GM12891 (cell line): ENCODE results near the gene FOXP4.

Experiments used
- DNase-seq: peaks from one replicate; pipeline ENCODE4 v3.0.0; 2011; ENCODE audit warnings: low spot score; ENCODE audit not compliant: insufficient read length
- FAIRE-seq: peaks from 2 replicates; lab custom pipeline; 2011; peaks lifted over from hg19 to GRCh38; lab: Jason Lieb, UNC
- PAX5 ChIP-seq: IDR thresholded peaks from 2 replicates; pipeline ENCODE4 v1.6.1; 2011; ENCODE audit warnings: low read length, moderate library complexity, mild to moderate bottlenecking; ENCODE audit not compliant: insufficient read depth, severe bottlenecking
- POLR2A ChIP-seq: IDR thresholded peaks from 2 replicates; pipeline ENCODE4 v1.6.1; 2011; ENCODE audit warnings: low read depth, low read length, control low read depth
- POLR2AphosphoS5 ChIP-seq: IDR thresholded peaks from 2 replicates; pipeline ENCODE4 v1.6.1; 2011; ENCODE audit warnings: low read depth, low read length, control low read depth
- POU2F2 ChIP-seq: IDR thresholded peaks from 2 replicates; pipeline ENCODE4 v1.6.1; 2011; ENCODE audit warnings: low read depth, mild to moderate bottlenecking, control low read depth, low read length, moderate library complexity
- SPI1 ChIP-seq: IDR thresholded peaks from 2 replicates; pipeline ENCODE4 v1.6.1; 2011; ENCODE audit warnings: low read depth, low read length, control low read depth
- TAF1 ChIP-seq: IDR thresholded peaks from 2 replicates; pipeline ENCODE4 v1.6.1; 2011; ENCODE audit warnings: low read depth, low read length, control low read depth

FOXP4 gene

DNA sequence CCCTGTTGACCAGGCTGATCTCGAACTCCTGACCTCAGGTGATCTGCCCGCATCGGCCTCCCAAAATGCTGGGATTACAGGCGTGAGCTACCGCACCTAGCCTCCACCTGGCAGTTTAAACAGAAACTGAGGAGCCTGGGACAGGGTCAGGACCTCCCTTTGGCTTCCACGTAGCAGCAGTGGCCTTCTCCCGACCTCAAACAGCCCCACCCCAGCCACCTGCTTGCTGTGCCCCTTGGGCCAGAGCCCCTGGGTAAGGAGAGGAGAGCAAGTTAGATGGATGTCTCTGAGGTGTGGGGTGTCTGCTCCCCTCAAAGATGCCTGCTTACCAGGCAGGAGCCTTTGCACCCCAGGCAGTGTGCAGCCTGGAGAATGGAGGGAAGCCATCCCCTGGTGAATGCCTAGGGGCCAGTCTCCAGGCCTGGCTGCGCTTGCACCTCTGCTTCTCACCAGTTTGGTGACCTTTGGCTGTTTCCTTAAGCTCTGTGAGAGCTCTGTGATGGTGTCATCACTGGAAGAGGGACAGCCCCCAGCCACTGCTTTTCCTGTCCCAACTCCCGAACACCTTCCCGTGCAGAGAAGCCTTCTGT lies 50.0 kb downstream of the FOXP4 start:
- DNase-seq, result no peak
- TF ChIP-seq TAF1 (no peak), POLR2A (no peak), SPI1 (no peak), POLR2AphosphoS5 (no peak), PAX5 (no peak), POU2F2 (no peak)
- no peak for FAIRE-seq

DNA sequence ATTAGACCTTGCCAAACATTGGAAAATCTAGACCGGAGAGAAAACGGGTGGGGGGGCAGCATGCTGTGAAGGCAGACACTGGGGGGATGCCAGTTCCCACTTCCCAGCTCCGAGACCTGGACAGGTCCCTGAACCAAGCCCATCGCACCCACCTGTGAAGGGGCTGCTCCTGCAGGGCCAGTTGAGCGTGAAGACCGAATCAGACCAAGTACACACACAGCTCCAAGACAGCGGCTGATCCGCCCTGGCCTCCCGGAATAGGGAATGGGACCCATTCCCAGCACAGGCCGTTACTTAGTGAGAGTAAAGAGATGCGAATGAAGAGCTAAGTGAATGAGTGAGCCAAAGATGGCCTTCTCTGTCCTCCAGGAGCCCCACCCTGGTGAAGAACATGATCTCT lies 50.6 kb downstream of the FOXP4 start:
- FAIRE-seq (no peak), DNase-seq (no peak)
- TF ChIP-seq POU2F2 (no peak), SPI1 (no peak), POLR2A (no peak), POLR2AphosphoS5 (no peak)

DNA sequence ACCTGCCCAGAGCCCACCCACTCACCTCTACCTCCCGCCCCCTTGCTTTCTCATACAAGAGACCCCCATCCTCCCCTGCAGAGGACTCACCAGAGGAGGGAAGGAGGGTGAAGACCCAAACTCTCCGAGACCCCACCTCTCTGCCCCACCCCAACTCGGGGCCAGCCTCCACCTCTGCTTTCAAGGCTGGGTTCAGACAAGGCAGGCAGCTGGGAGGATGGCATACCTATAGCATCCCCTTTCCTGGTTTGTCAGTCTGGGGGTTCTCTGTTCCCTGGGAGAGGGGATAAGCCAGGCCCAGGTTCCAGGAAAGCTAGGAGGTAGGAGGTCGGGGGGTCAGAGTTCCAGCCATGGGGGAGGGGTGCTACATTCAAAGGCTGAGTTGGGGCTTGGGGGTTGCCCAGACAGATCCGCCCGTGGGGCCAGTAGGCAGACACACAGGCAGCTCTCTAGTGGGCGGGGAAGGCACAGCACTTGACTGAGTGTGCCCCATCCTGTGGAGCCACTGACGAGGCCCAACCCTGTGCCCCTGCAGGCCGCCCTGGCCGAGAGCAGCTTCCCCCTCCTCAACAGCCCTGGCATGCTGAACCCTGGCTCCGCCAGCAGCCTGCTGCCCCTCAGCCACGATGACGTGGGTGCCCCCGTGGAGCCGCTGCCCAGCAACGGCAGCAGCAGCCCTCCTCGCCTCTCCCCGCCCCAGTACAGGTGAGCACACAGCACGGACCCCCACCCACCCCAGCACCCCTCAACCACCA lies 51.2 kb downstream of the FOXP4 start:
- TF ChIP-seq POU2F2 (no peak), TAF1 (no peak), POLR2A (no peak), SPI1 (no peak), POLR2AphosphoS5 (no peak), PAX5 (no peak)
- no peak for DNase-seq
- FAIRE-seq, result no peak

DNA sequence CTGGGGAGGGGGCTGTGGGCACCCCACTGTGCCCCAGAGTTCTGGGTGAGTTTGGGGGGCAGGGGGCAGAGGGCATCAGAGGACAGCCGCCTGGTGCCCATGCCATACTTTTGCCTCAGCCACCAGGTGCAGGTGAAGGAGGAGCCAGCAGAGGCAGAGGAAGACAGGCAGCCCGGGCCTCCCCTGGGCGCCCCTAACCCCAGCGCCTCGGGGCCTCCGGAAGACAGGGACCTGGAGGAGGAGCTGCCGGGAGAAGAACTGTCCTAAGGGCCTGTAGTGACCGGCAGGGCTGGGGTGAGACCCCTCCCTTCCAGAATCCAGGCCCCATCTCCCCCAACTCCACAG lies 52.5 kb downstream of the FOXP4 start:
- FAIRE-seq (no peak), DNase-seq (no peak)
- TF ChIP-seq SPI1 (no peak), PAX5 (no peak), POU2F2 (no peak), POLR2A (no peak), POLR2AphosphoS5 (no peak), TAF1 (no peak)

DNA sequence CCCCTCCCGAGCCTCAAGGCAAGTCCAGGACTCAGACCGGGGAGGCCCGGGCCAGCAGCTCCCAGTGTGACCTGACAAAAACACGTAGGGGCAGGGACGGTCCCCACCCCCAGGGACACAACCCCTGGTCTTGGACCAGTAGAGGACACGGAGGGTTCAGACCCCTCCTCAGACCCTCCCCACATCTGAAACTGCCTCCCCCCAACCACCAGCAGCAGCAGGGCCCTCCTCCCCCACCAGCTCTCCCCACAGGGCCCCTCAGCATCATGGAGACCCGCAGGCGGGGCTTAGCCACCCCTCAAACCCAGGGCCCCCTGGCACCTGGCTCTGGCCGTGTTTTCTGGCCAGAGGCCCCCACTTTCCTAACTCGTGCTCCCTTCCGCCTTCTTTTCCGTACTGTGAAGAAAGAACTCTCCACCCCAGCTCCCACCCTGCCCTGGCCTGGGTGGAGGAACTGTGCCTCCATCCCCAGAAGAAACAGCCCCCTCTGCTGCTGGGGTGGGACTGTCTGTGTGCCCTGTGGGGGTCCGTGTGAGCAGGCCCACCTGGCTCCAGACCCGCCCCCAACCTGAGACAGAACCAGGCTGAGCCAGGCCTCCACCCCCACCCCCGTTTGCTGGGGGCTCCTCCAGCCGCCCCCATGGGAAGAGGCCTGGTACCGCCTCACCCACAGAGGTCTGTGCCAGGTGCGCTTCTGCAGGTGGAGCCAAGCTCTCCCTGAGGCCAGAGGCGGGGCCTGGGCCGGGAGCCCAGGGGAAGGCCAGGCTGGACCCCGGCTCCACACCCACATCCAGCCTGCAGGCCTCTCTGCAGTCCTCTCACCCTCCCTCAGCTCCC lies 53.1 kb downstream of the FOXP4 start:
- DNase-seq (no peak), FAIRE-seq (no peak)
- no peak for TF ChIP-seq PAX5
- no peak for TF ChIP-seq TAF1
- no peak for TF ChIP-seq POLR2A
- TF ChIP-seq SPI1, result no peak
- TF ChIP-seq POLR2AphosphoS5, result no peak
- no peak for TF ChIP-seq POU2F2

DNA sequence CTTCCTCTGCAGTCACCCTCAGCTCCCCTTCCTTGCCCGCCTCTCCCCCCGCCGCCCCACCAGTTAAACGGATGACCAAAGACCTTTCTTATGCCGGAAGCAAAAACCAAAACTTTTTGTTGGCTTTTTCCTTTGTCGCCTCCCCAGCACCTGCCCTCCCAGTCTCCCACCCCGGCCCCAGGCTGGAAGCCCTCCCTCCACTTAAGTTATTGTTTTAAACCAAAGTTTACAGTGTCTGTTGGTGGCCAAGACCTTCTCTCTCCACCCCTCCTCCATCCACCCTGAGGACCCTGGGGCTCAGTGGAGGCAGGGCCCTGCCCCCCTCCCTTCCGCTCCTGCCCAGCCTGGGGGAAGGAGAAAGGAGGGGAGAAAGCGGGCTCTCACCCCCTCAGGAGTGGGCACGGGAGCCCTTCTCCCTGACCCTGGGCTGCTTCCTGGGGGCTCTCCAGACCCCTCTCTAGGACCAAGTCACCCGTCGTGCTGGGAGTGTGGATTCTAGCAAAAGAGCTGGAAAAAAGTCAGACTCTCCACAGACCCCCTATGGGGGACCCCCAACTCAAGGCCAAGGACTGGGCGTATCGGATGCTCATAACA lies 53.8 kb downstream of the FOXP4 start:
- FAIRE-seq, result no peak
- no peak for DNase-seq
- TF ChIP-seq POLR2AphosphoS5 (no peak), POU2F2 (no peak), PAX5 (no peak), POLR2A (no peak), SPI1 (no peak), TAF1 (no peak)

DNA sequence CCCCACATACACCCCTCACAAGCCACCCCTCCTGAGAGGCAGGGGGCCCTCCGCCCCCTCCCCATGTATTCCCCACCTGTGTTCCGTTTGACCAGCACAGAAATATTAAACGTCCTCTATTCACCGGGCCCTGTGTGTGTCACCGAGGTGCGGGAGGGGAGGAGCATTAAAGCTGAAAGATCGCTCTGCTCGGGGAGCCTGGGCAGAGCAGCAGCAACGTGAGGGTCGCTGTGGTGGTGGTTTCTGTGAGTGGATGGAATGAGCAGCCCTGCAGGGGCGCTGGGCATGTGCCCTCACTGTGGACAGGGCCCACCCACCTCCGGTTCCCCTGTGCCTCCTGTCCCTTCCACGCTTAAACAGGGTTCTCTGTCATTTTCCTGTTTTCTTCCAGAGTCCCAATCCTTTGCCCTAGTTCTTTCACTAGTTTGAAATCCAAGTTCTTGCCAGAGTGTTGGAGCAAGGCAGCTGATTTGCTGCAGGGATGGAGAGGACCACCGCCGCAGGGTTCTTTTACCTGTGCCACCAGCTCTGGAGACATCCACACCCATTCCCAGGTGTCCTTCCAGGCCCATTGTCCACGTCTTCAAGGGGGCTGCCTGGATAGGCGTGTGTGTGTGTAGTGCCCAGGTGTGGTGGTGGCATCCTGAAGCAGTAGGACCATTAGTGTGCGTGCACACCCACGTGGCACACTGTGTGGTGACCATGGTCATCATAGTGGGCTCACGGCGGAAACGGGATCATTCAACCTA lies 54.5 kb downstream of the FOXP4 start:
- no peak for TF ChIP-seq PAX5
- no peak for TF ChIP-seq POU2F2
- no peak for TF ChIP-seq POLR2AphosphoS5
- no peak for TF ChIP-seq POLR2A
- no peak for TF ChIP-seq SPI1
- no peak for TF ChIP-seq TAF1
- FAIRE-seq (no peak), DNase-seq (no peak)

DNA sequence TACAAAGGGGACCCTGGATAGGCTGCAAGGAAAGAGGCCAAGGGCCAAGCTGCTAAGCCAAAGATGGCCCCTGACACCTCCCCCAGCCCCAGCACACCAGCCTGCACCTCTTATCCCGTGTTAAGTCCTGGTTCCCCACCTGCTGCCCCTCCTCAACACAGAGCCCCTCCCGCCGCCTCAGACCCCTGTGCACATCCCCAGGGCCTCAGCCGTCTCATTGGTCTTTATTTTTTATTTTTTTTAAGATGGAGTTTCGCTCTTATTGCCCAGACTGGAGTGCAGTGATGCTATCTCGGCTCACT lies 55.0 kb downstream of the FOXP4 start:
- DNase-seq, result no peak
- TF ChIP-seq POU2F2, result no peak
- TF ChIP-seq POLR2AphosphoS5, result no peak
- FAIRE-seq, result no peak

DNA sequence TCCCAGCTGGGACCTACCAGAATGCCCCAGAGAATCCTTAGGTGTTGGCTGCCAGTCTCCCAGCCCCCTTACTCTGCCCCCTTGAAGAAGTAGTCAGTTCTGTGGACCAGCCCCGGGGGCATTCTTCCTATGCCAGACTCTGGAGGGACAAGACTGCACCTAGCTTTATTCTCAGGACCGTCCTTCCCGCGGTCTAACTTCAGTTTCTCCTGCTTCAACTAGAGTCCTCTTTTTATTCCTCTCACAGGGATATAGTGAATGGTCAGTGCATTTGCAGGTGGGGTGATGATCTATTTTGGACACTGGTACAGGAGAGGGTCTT lies 56.2 kb downstream of the FOXP4 start:
- DNase-seq (no peak), FAIRE-seq (no peak)
- TF ChIP-seq POLR2A (no peak), POLR2AphosphoS5 (no peak), TAF1 (no peak), POU2F2 (no peak), SPI1 (no peak), PAX5 (no peak)
